ENCODE measurements around the gene SRPK3.
"Not testable (repeated sequence)": the region's sequence is repeated elsewhere in the genome, so short reads cannot be mapped to it uniquely, and the experiment has no call there.

The SRPK3 gene

DNA sequence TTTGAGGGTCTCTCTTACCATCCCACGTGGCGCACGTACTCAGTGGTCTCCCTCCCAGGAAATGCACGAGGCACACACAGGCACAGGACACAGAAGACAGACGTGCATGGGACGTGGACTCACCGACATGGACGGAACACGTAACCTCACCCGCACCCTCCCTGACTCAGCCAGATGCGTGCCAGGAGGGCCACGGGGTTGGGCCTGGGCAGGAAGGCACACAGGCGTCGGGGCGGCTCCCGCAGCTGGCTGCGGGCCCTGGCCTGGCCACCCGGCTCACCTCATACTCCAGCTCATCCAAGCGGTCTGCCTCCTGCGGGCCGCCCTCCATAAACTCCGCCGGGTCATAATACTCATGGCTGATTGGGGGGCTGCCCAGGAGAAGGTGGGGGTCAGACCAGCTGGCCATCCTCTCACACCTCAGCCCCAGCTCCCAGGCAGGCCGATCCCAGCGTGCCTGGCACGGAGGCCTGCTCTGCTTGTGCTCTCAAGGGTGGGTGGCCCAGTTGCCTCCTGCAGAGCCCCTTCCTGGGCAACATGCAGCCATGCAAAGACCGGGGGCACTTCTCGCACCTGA is 26.2 kb downstream of the SRPK3 start:
- no peak for DNase-seq (ENCODE audit: extremely low spot score)
- CTCF ChIA-PET: no interaction called here
- TF ChIP-seq, protein P1, sequence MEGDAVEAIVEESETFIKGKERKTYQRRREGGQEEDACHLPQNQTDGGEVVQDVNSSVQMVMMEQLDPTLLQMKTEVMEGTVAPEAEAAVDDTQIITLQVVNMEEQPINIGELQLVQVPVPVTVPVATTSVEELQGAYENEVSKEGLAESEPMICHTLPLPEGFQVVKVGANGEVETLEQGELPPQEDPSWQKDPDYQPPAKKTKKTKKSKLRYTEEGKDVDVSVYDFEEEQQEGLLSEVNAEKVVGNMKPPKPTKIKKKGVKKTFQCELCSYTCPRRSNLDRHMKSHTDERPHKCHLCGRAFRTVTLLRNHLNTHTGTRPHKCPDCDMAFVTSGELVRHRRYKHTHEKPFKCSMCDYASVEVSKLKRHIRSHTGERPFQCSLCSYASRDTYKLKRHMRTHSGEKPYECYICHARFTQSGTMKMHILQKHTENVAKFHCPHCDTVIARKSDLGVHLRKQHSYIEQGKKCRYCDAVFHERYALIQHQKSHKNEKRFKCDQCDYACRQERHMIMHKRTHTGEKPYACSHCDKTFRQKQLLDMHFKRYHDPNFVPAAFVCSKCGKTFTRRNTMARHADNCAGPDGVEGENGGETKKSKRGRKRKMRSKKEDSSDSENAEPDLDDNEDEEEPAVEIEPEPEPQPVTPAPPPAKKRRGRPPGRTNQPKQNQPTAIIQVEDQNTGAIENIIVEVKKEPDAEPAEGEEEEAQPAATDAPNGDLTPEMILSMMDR (IDR thresholded peaks at IDR 0.05; ENCODE audit: control extremely low read depth, extremely low read depth, low read depth, missing control alignments): no peak
- POLR2A ChIA-PET: no interaction called here

DNA sequence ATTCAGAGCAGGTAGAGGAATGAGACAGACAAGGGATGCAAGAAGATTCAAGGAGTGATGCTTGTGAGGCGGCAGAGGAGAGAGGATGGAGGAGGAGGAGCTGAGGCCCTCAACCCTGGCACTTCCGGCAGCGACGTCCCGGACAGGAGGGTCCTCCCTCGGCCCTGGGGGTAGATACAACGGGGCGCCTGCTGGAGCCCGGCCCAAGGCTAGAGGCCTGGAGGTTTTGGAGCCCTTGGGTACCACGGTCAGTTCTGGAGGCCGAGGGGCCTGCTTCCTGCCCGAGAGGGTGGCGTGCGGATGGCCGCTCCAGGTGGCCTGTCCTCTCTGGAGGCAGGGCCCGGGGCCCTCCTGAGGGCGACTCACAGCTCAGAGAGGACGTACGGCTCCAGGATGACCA is 27.1 kb downstream of the SRPK3 start:
- ChIA-PET CTCF (no interaction called here), POLR2A (no interaction called here)
- TF ChIP-seq, protein P1 (IDR thresholded peaks at IDR 0.05; ENCODE audit: control extremely low read depth, extremely low read depth, low read depth, missing control alignments): no peak
- DNase-seq (ENCODE audit: extremely low spot score): no peak

DNA sequence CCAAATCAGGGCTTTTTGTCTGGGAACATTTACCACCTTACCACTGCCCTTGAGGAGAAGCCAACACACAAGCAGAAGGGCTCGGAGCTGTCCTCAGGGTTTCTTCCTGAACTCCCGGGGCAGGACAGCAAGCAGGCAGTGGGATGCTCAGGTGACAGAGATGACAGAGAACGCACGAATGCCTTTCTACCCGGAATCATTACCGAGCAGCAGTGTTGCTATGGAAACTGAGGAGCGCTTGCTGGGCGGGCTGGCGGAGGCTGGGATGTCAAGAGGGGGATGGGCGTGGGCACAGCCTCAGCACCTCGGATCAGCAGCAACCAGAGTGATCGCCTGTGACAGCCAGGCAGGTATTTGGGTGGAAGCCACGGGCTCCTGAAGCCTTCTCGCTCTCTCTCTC is 31.4 kb downstream of the SRPK3 start:
- no peak for DNase-seq (ENCODE audit: extremely low spot score)
- POLR2A ChIA-PET: no interaction called here
- CTCF ChIA-PET: no interaction called here
- TF ChIP-seq, protein P1 (IDR thresholded peaks at IDR 0.05; ENCODE audit: control extremely low read depth, extremely low read depth, low read depth, missing control alignments): no peak

DNA sequence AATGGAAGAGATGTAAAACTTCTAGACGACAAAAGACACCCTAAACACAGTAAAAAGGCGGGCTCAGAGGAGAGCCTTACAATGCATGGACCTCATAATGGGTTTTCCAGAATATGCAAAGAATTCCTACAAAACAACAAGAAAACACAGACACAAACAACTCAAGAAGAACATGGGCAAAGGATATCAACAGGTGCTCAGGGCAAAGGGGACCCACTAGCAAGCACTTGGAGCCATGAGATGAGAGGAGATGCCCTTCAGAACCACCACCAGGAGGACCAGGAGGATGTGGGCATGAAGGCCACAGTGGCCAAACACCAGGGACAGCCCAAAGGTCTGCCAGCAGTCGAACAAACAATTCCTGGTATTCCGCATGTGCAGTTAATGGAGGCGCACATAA is 32.3 kb downstream of the SRPK3 start:
- ChIA-PET CTCF (no interaction called here), POLR2A (no interaction called here)
- no peak for DNase-seq (ENCODE audit: extremely low spot score)
- TF ChIP-seq, protein P1 (IDR thresholded peaks at IDR 0.05; ENCODE audit: control extremely low read depth, extremely low read depth, low read depth, missing control alignments): no peak

DNA sequence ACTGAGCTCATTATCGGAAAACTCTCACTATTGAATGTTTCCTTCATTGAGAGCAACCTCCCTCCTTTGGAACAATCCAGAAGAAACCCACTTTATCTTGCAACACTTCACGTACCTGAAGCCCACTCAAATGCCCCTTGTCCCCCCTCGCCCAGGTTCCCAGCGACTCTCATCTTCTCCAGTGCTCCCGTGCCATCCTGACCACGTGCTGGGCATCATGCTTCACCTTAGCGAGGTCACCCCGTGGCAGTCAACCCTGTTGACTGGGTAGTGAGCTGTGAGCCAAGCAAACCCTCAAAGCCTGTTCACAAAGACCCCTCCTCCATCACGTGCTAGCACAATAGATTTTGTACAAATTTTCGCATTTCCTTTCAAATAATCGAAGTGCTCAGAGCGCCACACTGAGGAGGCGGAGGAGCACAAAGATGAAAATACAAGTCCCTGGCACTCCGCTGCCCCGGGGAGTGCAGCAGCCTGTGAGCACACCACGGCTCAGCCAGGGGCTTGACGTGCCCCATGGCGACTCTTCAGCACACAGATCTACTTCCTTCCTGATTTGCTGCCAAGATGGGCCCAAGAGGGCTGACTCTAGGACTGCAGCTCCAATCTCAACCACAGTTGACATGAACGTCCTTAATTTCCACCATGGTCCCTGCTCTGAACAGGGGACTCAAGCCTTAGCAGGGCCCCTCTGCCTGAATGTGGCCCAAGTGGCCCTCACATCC is 33.9 kb downstream of the SRPK3 start:
- no peak for DNase-seq (ENCODE audit: extremely low spot score)
- TF ChIP-seq, protein P1 (IDR thresholded peaks at IDR 0.05; ENCODE audit: control extremely low read depth, extremely low read depth, low read depth, missing control alignments): no peak
- CTCF ChIA-PET: no interaction called here
- POLR2A ChIA-PET: no interaction called here

DNA sequence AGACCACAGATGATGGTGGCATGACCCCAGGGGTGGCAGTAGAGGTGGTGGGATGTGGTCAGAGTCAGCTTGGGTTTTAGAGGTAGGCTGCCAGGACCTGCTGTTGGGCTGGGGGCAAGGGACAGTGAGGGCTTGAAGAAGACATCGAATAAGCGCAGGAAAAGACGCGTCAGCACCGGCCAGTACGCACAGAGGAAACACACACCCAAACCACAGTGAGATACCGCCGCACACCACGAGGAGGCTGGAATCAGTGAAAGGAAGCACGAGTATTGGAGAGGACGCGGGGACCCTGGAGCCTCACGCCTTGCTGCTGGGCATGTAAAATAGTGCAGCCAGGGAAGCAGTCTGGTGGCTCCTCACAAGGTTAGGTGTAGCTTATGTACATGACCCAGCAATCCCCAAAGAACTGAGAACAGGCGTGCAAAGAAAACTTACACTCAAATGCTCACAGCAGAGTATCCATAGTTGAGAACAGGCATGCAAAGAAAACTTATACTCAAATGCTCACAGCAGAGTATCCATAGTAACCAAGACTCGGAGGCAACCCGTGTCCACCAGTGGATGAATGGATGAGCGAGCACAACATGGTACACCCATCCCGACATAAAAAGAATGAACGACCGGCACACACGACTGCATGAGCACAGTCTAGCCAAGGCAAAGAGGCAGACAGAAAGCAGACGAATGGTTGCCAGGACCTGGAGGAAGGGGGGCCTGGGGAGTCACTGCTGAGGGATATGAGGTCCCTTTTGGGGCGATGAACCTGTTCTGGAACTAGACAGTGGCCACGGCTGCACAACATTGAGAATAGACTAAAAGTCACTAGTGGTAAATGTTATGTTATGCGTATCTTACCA is 36.2 kb downstream of the SRPK3 start:
- TF ChIP-seq, protein P1 (IDR thresholded peaks at IDR 0.05; ENCODE audit: control extremely low read depth, extremely low read depth, low read depth, missing control alignments): no peak
- ChIA-PET CTCF (no interaction called here), POLR2A (no interaction called here)
- no peak for DNase-seq (ENCODE audit: extremely low spot score)

DNA sequence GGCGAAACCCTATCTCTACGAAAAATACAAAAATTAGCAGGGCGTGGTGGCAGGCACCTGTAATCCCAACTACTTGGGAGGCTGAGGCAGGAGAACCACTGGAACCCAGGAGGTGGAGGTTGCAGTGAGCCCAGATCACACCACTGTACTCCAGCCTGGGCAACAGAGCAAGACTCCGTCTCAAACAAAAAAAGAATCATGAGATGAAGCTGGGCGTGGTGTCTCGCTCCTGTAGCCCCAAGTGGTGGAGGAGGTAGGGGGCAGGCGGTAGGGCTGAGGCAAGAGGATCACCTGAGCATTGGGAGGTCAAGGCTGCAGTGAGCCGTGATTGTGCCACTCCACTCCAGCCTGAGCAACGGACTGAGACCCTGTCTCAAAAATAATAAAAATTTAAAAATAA is 37.2 kb downstream of the SRPK3 start:
- CTCF ChIA-PET; DNase-seq (ENCODE audit: extremely low spot score); POLR2A ChIA-PET: not testable (repeated sequence)
